NK-92 (cell line): ENCODE measurements around the gene PFKL.
"Not testable (repeated sequence)": the region's sequence is repeated elsewhere in the genome, so short reads cannot be mapped to it uniquely, and the experiment has no call there.

Source experiments
- DNase-seq: peaks from one replicate; lab custom pipeline; 2025; ENCODE audit not compliant: unreplicated experiment; lab: John Stamatoyannopoulos, UW

PFKL gene

GRCh38 chr21:44359396-44359795, 59.5 kb downstream of the PFKL start:
- DNase-seq: no peak

GRCh38 chr21:44360159-44360558, 60.3 kb downstream of the PFKL start:
- no peak for DNase-seq

- not testable (repeated sequence) for DNase-seq
Measured at GRCh38 chr21:44361903-44362302, 62.0 kb downstream of the PFKL start.

GRCh38 chr21:44363278-44363677, 63.4 kb downstream of the PFKL start:
- no peak for DNase-seq

- no peak for DNase-seq
Measured at GRCh38 chr21:44364151-44365053, 64.5 kb downstream of the PFKL start.

GRCh38 chr21:44365251-44365966, 65.6 kb downstream of the PFKL start:
- DNase-seq: no peak

- no peak for DNase-seq
Measured at GRCh38 chr21:44365967-44366585, 66.2 kb downstream of the PFKL start.

GRCh38 chr21:44366586-44367211, 66.8 kb downstream of the PFKL start:
- DNase-seq: no peak

GRCh38 chr21:44368711-44369446, 69.0 kb downstream of the PFKL start:
- no peak for DNase-seq

- DNase-seq: no peak
Measured at GRCh38 chr21:44370027-44370735, 70.3 kb downstream of the PFKL start.

GRCh38 chr21:44370786-44371410, 71.0 kb downstream of the PFKL start:
- DNase-seq: no peak

- DNase-seq: no peak
Measured at GRCh38 chr21:44371596-44371995, 71.7 kb downstream of the PFKL start.

GRCh38 chr21:44372616-44373015, 72.8 kb downstream of the PFKL start:
- DNase-seq: no peak

GRCh38 chr21:44374601-44375280, 74.9 kb downstream of the PFKL start:
- DNase-seq: no peak

- no peak for DNase-seq
Measured at GRCh38 chr21:44375281-44375651, 75.4 kb downstream of the PFKL start.

- no peak for DNase-seq
Measured at GRCh38 chr21:44375761-44376241, 75.9 kb downstream of the PFKL start.

- no peak for DNase-seq
Measured at GRCh38 chr21:44376606-44377005, 76.8 kb downstream of the PFKL start.
